ENCODE measurements around the gene ATP2B3. TPM values are rescaled to one million over a fixed set of nuclear protein-coding genes. Genes with fewer than 3 reads are reported as not detected.

Gene ATP2B3
- total and polyA plus RNA-seq, 2 donors (not counting 3 experiments of a cell fraction or from before 2014, with no cell fraction given) = 0.01 to 0.07 TPM

DNA sequence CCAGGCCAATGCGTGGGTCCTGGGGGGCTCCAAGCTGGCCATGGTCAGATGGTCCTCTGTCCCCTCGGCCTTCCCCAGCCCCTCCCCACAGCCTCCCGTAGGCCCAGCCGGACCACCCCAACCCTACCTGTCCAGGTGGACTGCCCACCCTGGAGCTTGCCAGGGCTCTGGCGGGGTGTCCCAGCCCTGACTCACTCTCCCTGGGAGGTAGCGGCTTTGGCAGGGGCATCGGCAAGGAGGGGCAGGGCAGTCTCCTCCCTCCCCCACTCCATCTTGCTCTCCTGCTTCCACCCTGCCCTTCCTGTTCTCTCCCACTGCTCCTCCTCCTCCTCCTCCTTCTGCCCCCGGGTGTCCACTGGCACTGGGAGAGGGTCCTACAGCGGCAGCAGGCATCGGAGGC, 15.3 kb upstream of the ATP2B3 start:
- Histone ChIP-seq H3K36me3 (ENCODE audit: control insufficient read depth in 2 of 2, extremely low read depth in 1 of 2, insufficient read depth in 2 of 2, low read length in 2 of 2) (peaks cover 0 to 39% of the 10 kb centered on the region in 2 experiments), H3K9me1 (replicated peaks; ENCODE audit: control insufficient read depth, extremely low read depth, insufficient read depth, low read length) (no peaks in the 10 kb centered on the region), H3K9ac (replicated peaks; ENCODE audit: extremely low read depth, insufficient read depth, low read length) (no peak overlapping the region), H3K27me3 (ENCODE audit: control insufficient read depth in 2 of 2, insufficient read depth in 2 of 2, low read length in 2 of 2) (no peaks in the 10 kb centered on the region), H3K4me2 (ENCODE audit: insufficient read depth, low read length) (no peak overlapping the region), H3K27ac (ENCODE audit: insufficient read depth, low read depth, low read length) (no peak overlapping the region), H2AFZ (ENCODE audit: low read depth, low read length) (no peak overlapping the region), H3K9me3 (replicated peaks; ENCODE audit: control insufficient read depth, insufficient read depth, low read length) (no peaks in the 10 kb centered on the region), H3K79me2 (ENCODE audit: control insufficient read depth, insufficient read depth, low read length) (peaks cover 2% of the 10 kb centered on the region), H4K20me1 (replicated peaks; ENCODE audit: control insufficient read depth, extremely low read depth, insufficient read depth, low read length) (no peaks in the 10 kb centered on the region), H3K4me1 (ENCODE audit: control insufficient read depth, extremely low read depth, insufficient read depth, low read length) (no peaks in the 10 kb centered on the region), H3K4me3 (replicated peaks in 1 of 3; ENCODE audit: insufficient read depth in 1 of 3, low read depth in 1 of 3, low read length in 3 of 3) (no peak overlapping the region)
- BruUV-seq (replicated peaks) = no TSS peak
- FAIRE-seq (no peak), DNase-seq (ENCODE audit: low read depth, low spot score) (no peak)
- dilution Hi-C loops (cut with MboI; ENCODE audit: extremely low pct_ligation_motif_present, low sequenced_read_pairs) = no loop called here
- TF ChIP-seq JUN (IDR thresholded peaks at IDR 0.05; ENCODE audit: borderline replicate concordance, insufficient read depth, insufficient read length, low read depth) = no peak
- no peak for TF ChIP-seq EZH2 (IDR thresholded peaks at IDR 0.05; ENCODE audit: borderline replicate concordance, low read depth, low read length, severe bottlenecking)
- no peak for TF ChIP-seq FOS (IDR thresholded peaks at IDR 0.05; ENCODE audit: borderline replicate concordance, insufficient read depth, low read length)
- TF ChIP-seq, protein P1, sequence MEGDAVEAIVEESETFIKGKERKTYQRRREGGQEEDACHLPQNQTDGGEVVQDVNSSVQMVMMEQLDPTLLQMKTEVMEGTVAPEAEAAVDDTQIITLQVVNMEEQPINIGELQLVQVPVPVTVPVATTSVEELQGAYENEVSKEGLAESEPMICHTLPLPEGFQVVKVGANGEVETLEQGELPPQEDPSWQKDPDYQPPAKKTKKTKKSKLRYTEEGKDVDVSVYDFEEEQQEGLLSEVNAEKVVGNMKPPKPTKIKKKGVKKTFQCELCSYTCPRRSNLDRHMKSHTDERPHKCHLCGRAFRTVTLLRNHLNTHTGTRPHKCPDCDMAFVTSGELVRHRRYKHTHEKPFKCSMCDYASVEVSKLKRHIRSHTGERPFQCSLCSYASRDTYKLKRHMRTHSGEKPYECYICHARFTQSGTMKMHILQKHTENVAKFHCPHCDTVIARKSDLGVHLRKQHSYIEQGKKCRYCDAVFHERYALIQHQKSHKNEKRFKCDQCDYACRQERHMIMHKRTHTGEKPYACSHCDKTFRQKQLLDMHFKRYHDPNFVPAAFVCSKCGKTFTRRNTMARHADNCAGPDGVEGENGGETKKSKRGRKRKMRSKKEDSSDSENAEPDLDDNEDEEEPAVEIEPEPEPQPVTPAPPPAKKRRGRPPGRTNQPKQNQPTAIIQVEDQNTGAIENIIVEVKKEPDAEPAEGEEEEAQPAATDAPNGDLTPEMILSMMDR (IDR thresholded peaks at IDR 0.05; ENCODE audit: extremely low read depth in 1 of 2, insufficient read depth in 1 of 2, low read depth in 1 of 2, low read length in 2 of 2) = no peak
- TF ChIP-seq POLR2A (IDR thresholded peaks at IDR 0.05; ENCODE audit: low read depth, low read length) = no peak
- no peak for TF ChIP-seq GATA2 (IDR thresholded peaks at IDR 0.05; ENCODE audit: insufficient read depth, insufficient read length, low read depth, low read length)
- intact Hi-C loops (cut with micrococcal nuclease) = no loop called here
- CTCF ChIA-PET = interaction anchor here (1.9 kb wide), 1 partner anchor 31 kb away, joined by 7 read pairs; the partner anchor contains the start of gene HAUS7
- POLR2A ChIA-PET = no interaction called here

DNA sequence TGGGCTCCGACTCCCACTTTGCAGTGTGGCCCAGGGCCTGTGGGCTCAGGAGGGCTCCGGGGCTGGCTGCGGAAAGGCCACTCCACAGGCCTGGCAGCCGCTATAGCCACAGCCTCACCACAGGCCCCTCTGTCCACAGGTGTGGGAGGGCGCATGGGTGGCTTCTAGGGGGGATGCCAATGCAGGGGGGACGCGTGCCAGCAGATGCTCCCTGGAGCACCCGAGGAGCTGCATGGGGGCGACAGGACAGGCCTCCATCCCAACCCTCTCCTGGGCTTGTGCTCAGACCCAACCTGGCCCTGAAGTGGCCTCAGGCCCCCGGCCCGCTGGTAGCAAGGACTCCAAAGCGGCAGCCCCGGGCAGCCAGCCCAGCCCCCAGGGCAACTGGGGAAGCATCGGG, 14.6 kb upstream of the ATP2B3 start:
- Histone ChIP-seq H3K4me1 (ENCODE audit: control insufficient read depth, extremely low read depth, insufficient read depth, low read length) (no peaks in the 10 kb centered on the region), H3K9me1 (replicated peaks; ENCODE audit: control insufficient read depth, extremely low read depth, insufficient read depth, low read length) (no peaks in the 10 kb centered on the region), H3K4me3 (replicated peaks in 1 of 3; ENCODE audit: insufficient read depth in 1 of 3, low read depth in 1 of 3, low read length in 3 of 3) (no peak overlapping the region), H3K36me3 (ENCODE audit: control insufficient read depth in 2 of 2, extremely low read depth in 1 of 2, insufficient read depth in 2 of 2, low read length in 2 of 2) (peaks cover 0 to 44% of the 10 kb centered on the region in 2 experiments), H3K4me2 (ENCODE audit: insufficient read depth, low read length) (no peak overlapping the region), H3K79me2 (ENCODE audit: control insufficient read depth, insufficient read depth, low read length) (peaks cover under 1% of the 10 kb centered on the region), H3K27ac (ENCODE audit: insufficient read depth, low read depth, low read length) (no peak overlapping the region), H4K20me1 (replicated peaks; ENCODE audit: control insufficient read depth, extremely low read depth, insufficient read depth, low read length) (no peaks in the 10 kb centered on the region), H3K27me3 (ENCODE audit: control insufficient read depth in 2 of 2, insufficient read depth in 2 of 2, low read length in 2 of 2) (no peaks in the 10 kb centered on the region), H2AFZ (ENCODE audit: low read depth, low read length) (no peak overlapping the region), H3K9me3 (replicated peaks; ENCODE audit: control insufficient read depth, insufficient read depth, low read length) (no peaks in the 10 kb centered on the region), H3K9ac (replicated peaks; ENCODE audit: extremely low read depth, insufficient read depth, low read length) (no peak overlapping the region)
- intact Hi-C loops (cut with micrococcal nuclease) (no loop called here), dilution Hi-C loops (cut with MboI; ENCODE audit: extremely low pct_ligation_motif_present, low sequenced_read_pairs) (no loop called here)
- no TSS peak for BruUV-seq (replicated peaks)
- FAIRE-seq (no peak), DNase-seq (ENCODE audit: low read depth, low spot score) (no peak)
- TF ChIP-seq GATA2 (IDR thresholded peaks at IDR 0.05; ENCODE audit: insufficient read depth, insufficient read length, low read depth, low read length) = no peak
- no peak for TF ChIP-seq MYC (IDR thresholded peaks at IDR 0.05; ENCODE audit: low read depth, low read length)
- TF ChIP-seq, protein P1 (IDR thresholded peaks at IDR 0.05; ENCODE audit: extremely low read depth in 1 of 2, insufficient read depth in 1 of 2, low read depth in 1 of 2, low read length in 2 of 2) = no peak
- TF ChIP-seq, protein P2, sequence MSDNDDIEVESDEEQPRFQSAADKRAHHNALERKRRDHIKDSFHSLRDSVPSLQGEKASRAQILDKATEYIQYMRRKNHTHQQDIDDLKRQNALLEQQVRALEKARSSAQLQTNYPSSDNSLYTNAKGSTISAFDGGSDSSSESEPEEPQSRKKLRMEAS (IDR thresholded peaks at IDR 0.05; ENCODE audit: insufficient read depth, insufficient read length) = no peak
- no peak for TF ChIP-seq POLR2AphosphoS5 (IDR thresholded peaks at IDR 0.05; ENCODE audit: insufficient read depth, low read depth, low read length)
- no peak for TF ChIP-seq EZH2 (IDR thresholded peaks at IDR 0.05; ENCODE audit: borderline replicate concordance, low read depth, low read length, severe bottlenecking)
- TF ChIP-seq JUN (IDR thresholded peaks at IDR 0.05; ENCODE audit: borderline replicate concordance, insufficient read depth, insufficient read length, low read depth) = no peak
- TF ChIP-seq FOS (IDR thresholded peaks at IDR 0.05; ENCODE audit: borderline replicate concordance, insufficient read depth, low read length) = no peak
- TF ChIP-seq POLR2A (IDR thresholded peaks at IDR 0.05; ENCODE audit: low read depth, low read length) = no peak
- ChIA-PET CTCF (interaction anchor here (1.5 to 1.9 kb wide), 2 partner anchors 32 to 42 kb away, joined by 3 to 7 read pairs; partner anchors contain the start of gene HAUS7), POLR2A (no interaction called here)
